SKM-1 treated with dmso at 0.1 percent for 144 hours (cell line): ENCODE data around the gene LEF1.
"Not testable (repeated sequence)": the region's sequence is repeated elsewhere in the genome, so short reads cannot be mapped to it uniquely, and the experiment has no call there.

Experiments used
- DNase-seq: peaks from one replicate; lab custom pipeline; 2025; ENCODE audit not compliant: unreplicated experiment; lab: John Stamatoyannopoulos, UW

The LEF1 gene

DNA sequence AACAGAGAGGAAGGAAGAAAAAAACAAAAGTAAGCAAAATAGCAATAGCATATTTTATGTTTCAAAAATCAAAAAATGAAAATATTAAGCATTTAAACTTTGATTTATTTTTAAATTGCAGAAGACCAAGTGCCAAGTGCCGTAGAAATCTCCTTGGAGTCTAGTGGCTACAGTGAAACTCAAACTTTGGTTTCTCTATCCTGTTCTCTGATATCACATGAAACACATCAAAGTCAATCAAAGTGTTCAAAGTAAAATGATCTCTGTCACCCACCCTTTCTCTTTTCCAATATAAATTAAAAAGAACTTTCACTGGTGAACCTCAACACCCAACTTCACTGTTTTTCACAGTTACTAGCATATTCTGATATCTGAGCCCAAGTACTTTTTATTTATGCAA lies 98.0 kb downstream of the LEF1 start:
- no peak for DNase-seq

- DNase-seq: no peak
These were observed 100.3 kb downstream of the LEF1 start for GRCh38 chr4:108068442-108068841.

GRCh38 chr4:108060686-108061321 lies 107.9 kb downstream of the LEF1 start:
- DNase-seq: no peak

GRCh38 chr4:108060164-108060563 lies 108.6 kb downstream of the LEF1 start:
- no peak for DNase-seq

DNA sequence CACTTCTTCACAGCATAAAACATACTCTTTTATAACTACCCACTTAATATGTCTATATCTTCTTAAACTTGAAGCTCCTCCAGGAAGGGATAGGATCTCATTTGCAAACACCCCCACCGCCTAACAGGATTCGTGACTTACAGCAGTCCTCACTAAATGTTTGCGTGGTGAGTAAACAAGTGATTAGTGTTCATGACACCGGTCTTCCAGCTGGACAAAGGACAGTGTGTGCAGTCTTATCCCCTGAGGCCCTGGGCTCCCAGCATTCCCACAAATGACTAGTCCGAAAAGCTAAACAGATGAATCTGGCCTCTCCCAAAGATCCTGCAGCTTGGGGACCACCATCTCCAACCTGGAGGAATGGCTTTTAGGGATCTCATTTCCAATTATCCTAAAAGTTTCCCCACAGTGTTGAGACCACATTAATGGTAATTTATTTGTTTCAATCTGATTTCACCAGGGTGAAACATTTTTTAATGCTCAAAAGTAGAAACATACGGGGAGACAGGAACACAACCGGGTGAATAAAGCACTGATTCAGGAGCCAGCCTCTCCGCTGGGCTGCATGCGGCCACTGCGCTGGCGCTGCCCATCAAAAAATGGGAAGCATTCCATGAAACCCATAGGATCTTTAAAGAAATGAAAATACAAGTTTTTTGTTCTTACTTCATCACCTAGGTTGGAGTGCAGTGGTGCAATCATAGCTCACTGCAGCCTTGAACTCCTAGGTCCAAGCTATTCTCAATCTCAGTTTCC lies 109.9 kb downstream of the LEF1 start:
- no peak for DNase-seq

GRCh38 chr4:108056418-108056817 lies 112.3 kb downstream of the LEF1 start:
- no peak for DNase-seq

DNA sequence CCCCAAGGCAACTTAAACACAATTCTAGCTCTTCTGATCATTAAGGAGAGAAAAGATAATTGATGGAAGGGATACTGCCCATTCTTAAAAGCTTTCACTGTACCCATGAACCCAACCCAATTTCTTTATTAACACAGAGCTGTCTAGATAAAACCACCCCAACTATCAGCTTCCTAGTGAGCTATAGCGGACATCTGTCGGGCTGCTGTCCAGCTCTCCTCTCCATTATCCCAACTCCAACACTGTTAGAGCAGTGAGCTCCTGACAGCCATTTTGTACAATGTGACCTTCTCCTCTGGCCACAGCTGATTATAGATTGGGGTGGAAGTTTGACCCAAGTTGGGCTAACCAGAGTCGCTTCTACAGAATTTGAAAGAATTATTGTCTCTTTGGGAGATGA lies 112.9 kb downstream of the LEF1 start:
- DNase-seq: no peak

GRCh38 chr4:108054025-108054638 lies 114.6 kb downstream of the LEF1 start:
- no peak for DNase-seq

GRCh38 chr4:108053251-108053711 lies 115.5 kb downstream of the LEF1 start:
- DNase-seq: no peak

DNA sequence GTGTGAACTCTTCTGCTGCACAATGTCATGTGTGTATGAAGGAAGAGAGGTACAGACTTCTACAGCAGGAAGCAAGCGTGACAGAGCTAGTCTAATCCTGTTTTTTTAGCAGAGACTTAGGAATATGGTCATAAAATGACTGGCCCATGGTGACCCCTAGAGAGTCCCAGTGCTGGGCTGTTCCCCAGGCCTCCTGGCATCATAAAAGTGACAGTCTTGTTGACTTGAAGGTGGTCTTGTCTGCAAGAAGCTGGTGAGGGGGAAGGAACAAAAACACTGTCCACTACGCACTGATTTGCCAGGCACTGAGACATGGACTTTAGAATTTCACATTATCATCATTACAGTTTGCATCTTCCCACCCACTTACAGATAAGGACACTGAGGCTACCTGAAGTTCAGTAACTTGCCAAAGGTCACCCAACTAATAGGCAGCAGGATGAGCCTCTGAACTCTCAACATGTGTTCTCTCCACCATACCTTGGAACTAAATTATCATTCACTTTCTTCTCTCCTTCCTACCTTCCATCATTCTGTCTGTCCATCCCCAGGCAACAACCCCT lies 116.1 kb downstream of the LEF1 start:
- no peak for DNase-seq

DNA sequence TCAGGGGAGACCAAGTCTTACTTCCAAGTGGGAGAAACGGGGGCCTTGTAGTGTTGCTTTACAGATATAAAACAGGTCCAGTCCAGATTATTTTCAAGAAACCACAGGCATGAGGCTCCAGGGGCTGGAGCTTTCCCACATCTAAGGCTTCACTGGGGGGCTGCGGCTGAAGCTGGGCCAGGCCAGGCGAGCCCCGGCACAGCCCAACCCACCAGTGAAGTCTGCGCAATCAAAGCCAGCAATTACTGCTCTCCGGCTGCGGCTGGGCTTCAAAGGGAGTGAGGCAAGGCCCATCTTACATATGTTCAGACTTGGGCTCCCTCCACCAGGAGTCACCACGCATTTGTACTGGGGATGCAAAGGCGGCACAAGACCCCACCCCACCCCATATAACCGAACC lies 117.4 kb downstream of the LEF1 start:
- no peak for DNase-seq

DNA sequence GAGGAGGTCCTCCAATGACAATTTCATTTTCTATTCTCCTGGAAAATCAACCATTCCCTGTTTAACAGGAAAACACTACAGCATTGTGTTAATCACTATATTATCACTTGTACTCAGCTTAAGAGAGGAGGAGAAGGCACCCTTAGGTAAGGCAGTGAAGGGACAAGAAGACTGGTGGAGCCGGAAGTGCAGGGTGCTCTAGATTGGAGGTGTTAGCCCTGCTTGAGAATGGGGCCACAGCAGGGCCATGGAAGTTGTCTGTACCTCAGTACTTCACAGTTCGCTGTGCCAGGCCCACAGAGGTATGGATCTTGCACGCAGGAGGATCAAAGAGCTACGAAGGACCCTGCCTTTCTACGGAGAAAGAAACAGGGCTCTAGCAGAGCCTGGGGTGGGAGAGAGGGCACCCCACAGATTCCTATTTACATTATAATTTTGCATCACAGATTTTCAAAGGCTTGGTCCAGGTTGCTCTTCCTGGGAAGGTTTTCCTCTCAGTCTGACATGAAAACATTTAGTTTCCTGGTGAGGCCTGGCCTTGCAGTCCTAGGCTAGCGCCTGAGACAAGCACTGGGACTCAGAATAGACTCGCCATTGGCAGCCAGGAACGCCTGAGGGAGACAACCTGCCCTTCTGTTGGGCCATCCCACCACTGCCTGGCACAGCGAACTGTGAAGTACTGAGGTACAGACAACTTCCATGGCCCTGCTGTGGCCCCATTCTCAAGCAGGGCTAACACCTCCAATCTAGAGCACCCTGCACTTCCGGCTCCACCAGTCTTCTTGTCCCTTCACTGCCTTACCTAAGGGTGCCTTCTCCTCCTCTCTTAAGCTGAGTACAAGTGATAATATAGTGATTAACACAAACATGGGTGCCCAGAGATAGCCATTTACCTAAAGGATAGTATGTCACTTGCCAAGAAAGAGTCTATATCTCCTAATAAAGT lies 118.3 kb downstream of the LEF1 start:
- DNase-seq: not testable (repeated sequence)

DNA sequence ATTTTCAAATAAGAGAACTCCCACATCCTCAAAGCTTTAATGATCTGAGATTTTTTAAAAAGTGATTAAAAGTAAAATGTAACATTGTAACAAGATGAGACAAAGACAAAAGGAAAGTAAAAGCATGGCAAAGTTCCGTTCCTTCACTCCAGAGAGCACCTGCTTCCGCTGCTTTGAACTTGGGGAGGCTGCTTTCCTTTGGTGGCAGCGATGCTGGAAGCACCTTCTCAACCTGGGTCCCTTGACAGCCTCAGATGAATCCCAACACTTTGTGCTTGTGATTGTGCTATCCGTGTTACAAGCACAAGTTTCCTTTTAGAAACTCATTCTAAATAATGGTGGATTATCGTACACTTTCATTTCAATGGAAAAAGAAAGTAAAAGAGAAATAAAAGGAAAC lies 119.3 kb downstream of the LEF1 start:
- DNase-seq: no peak

DNA sequence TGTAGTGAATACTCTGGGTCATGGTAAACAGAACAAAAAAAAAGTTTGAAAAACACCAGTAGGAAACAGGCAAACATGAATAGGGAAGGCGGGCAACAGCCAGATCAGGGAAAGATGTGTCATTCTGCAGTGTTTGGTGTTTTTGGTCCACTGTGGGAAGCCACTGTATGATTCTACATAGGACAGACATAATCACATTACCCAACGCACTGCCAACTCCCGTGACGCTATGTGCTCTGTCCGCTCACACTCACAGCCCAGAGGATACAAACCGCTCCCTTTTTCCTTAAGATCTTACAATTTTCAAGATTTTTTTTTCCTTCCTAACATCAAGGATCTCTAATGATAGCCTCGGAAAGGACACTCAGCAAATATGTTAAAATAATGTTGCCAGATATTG lies 119.7 kb downstream of the LEF1 start:
- no peak for DNase-seq

GRCh38 chr4:108048157-108048556 lies 120.6 kb downstream of the LEF1 start:
- DNase-seq: no peak

DNA sequence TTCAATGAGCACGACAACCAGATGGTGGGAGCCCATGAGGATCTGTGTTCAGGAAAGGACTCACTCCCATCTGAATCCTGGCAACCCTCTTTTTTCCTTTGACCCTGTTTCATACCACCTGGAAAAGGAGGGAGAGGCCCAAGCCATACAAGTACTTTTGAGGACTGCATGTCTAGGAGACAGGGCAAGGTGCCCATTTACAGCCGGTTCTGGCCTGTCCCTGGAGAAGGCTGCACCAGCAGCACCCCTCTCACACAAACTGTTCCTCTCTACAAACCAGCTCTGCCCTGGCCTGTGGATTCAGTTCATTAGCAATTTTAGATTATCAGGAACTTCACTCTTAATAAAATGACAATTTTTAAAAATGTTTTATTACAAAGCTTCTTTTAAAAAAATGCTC lies 121.5 kb downstream of the LEF1 start:
- no peak for DNase-seq

- no peak for DNase-seq
These were observed 123.1 kb downstream of the LEF1 start for GRCh38 chr4:108045687-108046024.

DNA sequence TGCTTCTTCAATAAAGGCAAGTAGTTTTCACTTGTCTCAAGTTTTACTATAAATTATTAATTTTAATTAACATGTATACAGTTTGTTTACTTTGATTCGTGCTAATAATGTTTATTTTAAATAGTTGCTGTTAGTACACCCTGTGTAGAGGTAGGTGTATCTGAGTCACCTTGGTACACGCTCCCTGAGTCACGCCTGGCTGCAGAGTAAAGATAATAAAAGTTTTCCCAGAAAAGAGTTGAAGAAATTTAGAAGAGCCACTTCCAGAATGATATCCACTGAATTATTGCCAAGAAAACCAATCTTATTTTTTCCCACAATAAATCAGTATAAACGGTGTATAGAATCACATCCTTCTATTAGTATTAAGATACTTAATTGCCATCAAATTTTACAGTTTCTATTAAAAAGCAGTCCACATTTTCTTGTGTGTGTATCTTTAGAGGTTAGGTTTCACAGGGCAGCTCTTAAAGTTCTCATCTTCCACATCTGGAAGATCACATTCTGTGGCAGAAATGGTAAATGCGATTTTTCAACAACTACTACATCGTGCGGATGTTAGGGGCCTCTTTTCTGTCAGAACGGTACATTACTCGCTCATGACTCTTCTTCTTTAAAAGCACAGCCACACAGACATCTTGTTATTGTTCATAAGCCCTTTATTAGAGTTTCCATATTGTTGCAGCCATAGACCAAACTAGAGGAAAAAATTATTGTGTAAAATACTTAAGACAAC lies 123.6 kb downstream of the LEF1 start:
- DNase-seq: no peak

DNA sequence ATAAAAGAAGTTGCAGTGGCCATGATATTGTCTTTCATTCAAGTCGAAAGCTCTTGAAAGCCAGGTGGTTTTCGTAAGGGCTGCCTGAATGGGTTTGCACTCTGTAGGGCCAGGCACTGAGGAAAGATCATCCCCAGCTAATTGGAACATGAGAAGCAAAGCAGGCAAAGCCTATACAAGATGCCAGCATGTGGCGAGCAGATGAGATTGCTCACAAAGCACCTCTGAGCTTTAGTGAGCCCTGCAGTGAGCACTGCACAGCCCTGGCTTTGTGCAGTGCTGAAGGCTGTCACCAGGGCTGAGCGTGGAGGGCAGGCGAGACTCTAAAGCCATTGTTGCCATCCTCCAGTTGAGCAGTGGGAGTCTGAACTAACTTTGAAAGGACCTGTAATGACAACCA lies 125.2 kb downstream of the LEF1 start:
- no peak for DNase-seq

DNA sequence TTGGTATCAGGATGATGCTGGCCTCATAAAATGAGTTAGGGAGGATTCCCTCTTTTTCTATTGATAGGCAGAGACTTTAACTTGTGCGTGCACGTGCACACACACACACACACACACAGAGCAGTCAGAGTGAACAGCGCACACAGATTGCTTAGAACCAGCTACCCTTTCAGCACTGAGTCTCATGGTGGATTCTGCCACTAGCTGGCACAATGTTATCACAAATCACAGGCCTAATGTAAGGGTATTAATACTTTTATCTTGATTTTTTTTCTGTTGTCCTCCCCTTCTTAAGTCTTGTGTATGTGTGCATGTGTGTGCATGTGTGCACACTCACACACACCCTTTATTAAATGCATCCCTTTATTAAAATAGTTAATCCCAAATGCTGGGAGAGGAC lies 125.8 kb downstream of the LEF1 start:
- DNase-seq: no peak
